OCI-LY3 (cell line): ENCODE results near the gene STRIP1.
A peak's percentile ranks its signal among the peaks of the same experiment; 100 is the strongest.

Source experiments
- H2AFZ ChIP-seq: fragments of 200-600, 300-600 bp; shearing (Covaris generic); 2 replicates; pipeline ENCODE4 v1.6.0; 2014; ENCODE audit warnings: antibody characterized with exemption, low read depth, low read length
- H3K27ac ChIP-seq: fragments of 200-600, 300-600 bp; sonication (generic); 2 replicates; pipeline ENCODE4 v1.5.1; 2014; ENCODE audit warnings: mild to moderate bottlenecking, low read length, moderate library complexity, mixed read lengths
- H3K27me3 ChIP-seq: fragments of 200-600, 300-600 bp; sonication (generic); 2 replicates; pipeline ENCODE4 v1.6.1; 2014; ENCODE audit warnings: low read depth, low read length, mixed read lengths
- H3K36me3 ChIP-seq: fragments of 200-600, 300-600 bp; sonication (generic); replicated peaks from 2 replicates; pipeline ENCODE3; 2014; ENCODE audit warnings: low read depth, low read length, mixed read lengths
- H3K4me1 ChIP-seq: fragments of 300-600, 200-600 bp; sonication (generic); 2 replicates; pipeline ENCODE4 v1.6.1; 2014; ENCODE audit warnings: low read length, mixed read lengths
- H3K4me2 ChIP-seq: fragments of 200-600, 300-600 bp; sonication (generic); 2 replicates; pipeline ENCODE4 v1.6.1; 2014; ENCODE audit warnings: low read length, mixed read lengths
- H3K4me3 ChIP-seq: fragments of 300-600, 200-600 bp; sonication (generic); 2 replicates; pipeline ENCODE4 v1.5.1; 2014; ENCODE audit warnings: antibody characterized with exemption, mild to moderate bottlenecking, low read length, moderate library complexity
- H3K79me2 ChIP-seq: fragments of 300-600, 200-600 bp; shearing (Covaris generic); 2 replicates; pipeline ENCODE4 v1.6.1; 2014; ENCODE audit warnings: mild to moderate bottlenecking, low read length, mixed read lengths
- H3K9ac ChIP-seq: fragments of 300-600, 200-600 bp; shearing (Covaris generic); 2 replicates; pipeline ENCODE4 v1.6.0; 2014; ENCODE audit warnings: mild to moderate bottlenecking, low read length, moderate library complexity
- H3K9me3 ChIP-seq: fragments of 200-600, 300-600 bp; shearing (Covaris generic); 2 replicates; pipeline ENCODE4 v1.6.1; 2014; ENCODE audit warnings: low read length, mixed read lengths; ENCODE audit not compliant: insufficient read depth
- H4K20me1 ChIP-seq: fragments of 200-600, 300-600 bp; sonication (generic); 2 replicates; pipeline ENCODE4 v1.6.1; 2016; ENCODE audit warnings: low read length, mixed read lengths; ENCODE audit not compliant: insufficient read depth
- CTCF ChIP-seq: fragments of 200-600, 300-600 bp; sonication (generic); IDR thresholded peaks from 2 replicates; pipeline ENCODE4 v1.5.1; 2014; ENCODE audit warnings: antibody characterized with exemption, low read length, low read depth
- EZH2phosphoT487 ChIP-seq: fragments of 200-600 bp; shearing (Covaris generic); IDR thresholded peaks from 2 replicates; pipeline ENCODE4 v1.6.1; 2018; ENCODE audit warnings: antibody characterized with exemption, mixed run types, low read depth

Gene STRIP1

DNA sequence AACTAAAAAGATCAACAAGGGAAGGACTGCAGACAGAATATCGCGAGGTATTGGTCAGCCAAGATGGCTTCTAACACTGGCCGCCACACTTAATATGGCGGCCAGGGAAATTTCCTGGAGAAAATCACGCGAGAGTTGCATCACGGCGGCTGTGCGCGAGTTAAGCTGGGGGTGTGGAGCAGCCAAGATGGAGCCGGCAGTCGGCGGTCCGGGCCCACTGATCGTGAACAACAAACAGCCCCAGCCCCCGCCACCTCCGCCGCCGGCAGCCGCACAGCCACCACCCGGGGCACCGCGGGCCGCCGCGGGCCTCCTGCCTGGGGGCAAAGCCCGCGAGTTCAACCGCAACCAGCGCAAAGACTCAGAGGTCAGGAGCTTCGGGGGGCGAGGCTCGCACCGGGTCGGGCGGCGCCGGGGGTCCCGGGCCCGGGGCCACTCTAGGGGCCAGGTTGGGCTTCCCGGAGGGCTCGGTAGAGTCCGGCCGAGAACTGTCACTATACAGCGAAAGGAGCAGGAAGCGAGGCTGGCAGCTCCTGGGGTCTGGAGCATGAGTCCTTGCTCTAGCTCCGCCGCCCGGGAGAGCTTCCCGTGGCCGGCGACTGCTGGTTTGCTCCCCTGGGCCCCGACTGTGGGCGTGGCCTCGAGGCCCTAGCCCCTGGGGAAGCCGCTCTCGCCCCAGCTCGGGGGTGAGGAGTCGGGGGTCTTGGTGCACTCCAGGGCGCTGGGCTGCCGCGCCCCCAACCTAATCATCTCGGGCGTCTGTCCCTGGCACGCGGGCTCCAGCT lies at the start of gene STRIP1:
Gene STRIP1 (plus strand): TSS at position 174 of the 785 bp plus-strand sequence. CDS start 14 bp downstream, at position 188.
- Histone ChIP-seq H3K4me1 (peaks cover 28% of the 10 kb centered on the region), H3K27ac (peak within 1 kb of the TSS; percentile 68), H3K36me3 (peaks cover 9% of the 10 kb centered on the region), H3K9me3 (no peaks in the 10 kb centered on the region), H2AFZ (peak within 1 kb of the TSS; percentile 81), H3K9ac (peak within 1 kb of the TSS; percentile 89), H3K27me3 (no peaks in the 10 kb centered on the region), H3K4me2 (peak within 1 kb of the TSS; percentile 96), H3K79me2 (peaks cover 19% of the 10 kb centered on the region), H3K4me3 (peak within 1 kb of the TSS; percentile 95), H4K20me1 (no peaks in the 10 kb centered on the region)
- no peak for TF ChIP-seq EZH2phosphoT487
- TF ChIP-seq CTCF = no peak

GRCh38 chr1:109985247-109986053 lies 49.0 kb upstream of the STRIP1 start:
- Histone ChIP-seq H3K27ac (no peak overlapping the region), H3K79me2 (peaks cover 41% of the 10 kb centered on the region), H3K4me1 (peaks cover 30% of the 10 kb centered on the region), H3K4me3 (peak overlapping the region; percentile 93), H3K36me3 (no peaks in the 10 kb centered on the region), H4K20me1 (peaks cover 22% of the 10 kb centered on the region), H3K27me3 (no peaks in the 10 kb centered on the region), H3K4me2 (peak overlapping the region; percentile 99), H2AFZ (no peak overlapping the region), H3K9ac (peak overlapping the region; percentile 89), H3K9me3 (no peaks in the 10 kb centered on the region)
- TF ChIP-seq EZH2phosphoT487 (no peak), CTCF (no peak)

DNA sequence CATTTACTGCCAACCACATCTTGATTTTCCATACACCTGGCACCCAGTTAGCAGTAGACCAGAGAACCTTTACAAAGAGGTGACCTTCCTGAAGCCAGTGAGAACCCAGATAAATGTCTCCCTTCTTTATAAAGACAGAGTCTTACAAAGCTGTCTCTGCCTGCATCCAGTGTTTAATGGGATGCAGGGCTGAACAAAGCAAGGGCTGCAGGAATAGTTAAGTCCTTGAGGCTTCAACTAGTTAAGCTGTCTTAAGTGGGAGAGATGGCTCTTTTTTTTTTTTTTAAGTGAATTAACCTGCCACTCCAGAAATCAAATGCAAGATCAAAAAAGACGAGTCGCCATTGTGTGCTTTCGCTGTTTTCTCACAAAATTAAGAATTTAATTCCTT lies 48.4 kb upstream of the STRIP1 start:
- Histone ChIP-seq H3K27me3 (no peaks in the 10 kb centered on the region), H3K4me3 (peak overlapping the region; percentile 93), H3K4me1 (peaks cover 32% of the 10 kb centered on the region), H3K36me3 (no peaks in the 10 kb centered on the region), H4K20me1 (peaks cover 22% of the 10 kb centered on the region), H3K79me2 (peaks cover 47% of the 10 kb centered on the region), H2AFZ (no peak overlapping the region), H3K9ac (no peak overlapping the region), H3K9me3 (no peaks in the 10 kb centered on the region), H3K27ac (no peak overlapping the region), H3K4me2 (peak overlapping the region; percentile 99)
- TF ChIP-seq EZH2phosphoT487 = no peak
- no peak for TF ChIP-seq CTCF

DNA sequence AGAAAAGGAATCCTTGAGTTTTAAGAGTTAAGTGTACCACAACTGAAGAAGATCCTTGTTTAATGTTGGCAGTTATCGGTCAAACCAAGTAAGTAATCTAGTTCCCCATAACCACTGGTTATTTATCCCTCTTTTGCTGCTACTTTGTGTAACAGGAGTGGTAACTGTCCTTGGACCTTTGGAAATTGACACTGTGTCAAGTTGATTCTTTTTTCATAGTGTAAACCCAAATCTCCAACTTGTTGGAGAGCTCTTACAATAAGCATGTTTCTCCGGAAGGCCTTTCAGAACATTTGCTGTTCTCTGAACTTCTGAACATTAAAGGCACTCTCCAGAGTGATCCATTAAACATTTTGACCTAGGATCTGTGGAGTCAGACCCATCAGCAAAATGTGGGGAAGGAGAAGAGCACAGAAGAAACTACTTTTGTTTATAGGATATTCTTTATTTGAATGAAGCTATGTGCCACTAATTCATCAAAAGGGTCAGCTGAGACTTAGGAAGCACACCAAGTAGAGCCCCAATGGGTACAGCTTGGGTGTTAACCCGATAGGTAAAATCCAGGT lies 46.0 kb upstream of the STRIP1 start:
- Histone ChIP-seq H3K4me3 (no peak overlapping the region), H2AFZ (no peak overlapping the region), H3K9ac (no peak overlapping the region), H3K27ac (no peak overlapping the region), H3K27me3 (no peaks in the 10 kb centered on the region), H3K4me2 (no peak overlapping the region), H3K36me3 (no peaks in the 10 kb centered on the region), H3K79me2 (peaks cover 63% of the 10 kb centered on the region), H3K4me1 (peaks cover 32% of the 10 kb centered on the region), H4K20me1 (peaks cover 31% of the 10 kb centered on the region), H3K9me3 (no peaks in the 10 kb centered on the region)
- no peak for TF ChIP-seq CTCF
- no peak for TF ChIP-seq EZH2phosphoT487
